A549 (cell line): ENCODE data around the gene PLEKHG3. TPM values are rescaled to one million over a fixed set of nuclear protein-coding genes. Genes with fewer than 3 reads are reported as not detected.

ENCODE experiments used
- ATAC-seq, 2 experiments: fragments of 200-7000 bp in 1 of 2; fragments of >200 bp in 1 of 2; cut with Nextera tagmentation in 1 of 2; cut with Tn5 transposase in 1 of 2; 3 replicates each; pipeline versions ENCODE4 v1.8.0 to v1.9.1; 2018 to 2020; ENCODE audit warnings: mild to moderate bottlenecking in 1 of 2, moderate library complexity in 1 of 2
- CTCF ChIA-PET: fragments of 300-600 bp; sonication (Branson Sonifier 250); formaldehyde crosslinking; extraction: SDS; loops from one replicate; lab custom pipeline; 2021; ENCODE audit warnings: antibody characterized with exemption, inconsistent platforms; lab: Yijun Ruan, JAX
- POLR2A ChIA-PET: fragments of 350-600 bp; formaldehyde crosslinking; extraction: SDS; loops from one replicate; lab custom pipeline; 2021; ENCODE audit warnings: antibody characterized with exemption, inconsistent platforms; lab: Yijun Ruan, JAX
- DNase-seq, 2 experiments: peaks; one replicate each; pipeline versions ENCODE4 v3.0.0 to v3.0.0-alpha.2; 2011 to 2016; ENCODE audit warnings: low read depth in 1 of 2, low spot score in 1 of 2
- FAIRE-seq: peaks from 2 replicates; lab custom pipeline; 2011; peaks lifted over from hg19 to GRCh38; lab: Jason Lieb, UNC
- H3K27ac ChIP-seq, 2 experiments: fragments of >200 bp; sonication (Bioruptor Twin); formaldehyde crosslinking; 3 replicates each; pipeline ENCODE4 v1.5.1; 2016 to 2017
- H3K4me1 ChIP-seq: fragments of >200 bp; sonication (Bioruptor Twin); formaldehyde crosslinking; 3 replicates; pipeline ENCODE4 v1.6.1; 2016
- H3K4me2 ChIP-seq: fragments of >200 bp; sonication (Bioruptor Twin); formaldehyde crosslinking; 3 replicates; pipeline ENCODE4 v1.6.1; 2016
- H3K4me3 ChIP-seq: fragments of >200 bp; sonication (Bioruptor Twin); formaldehyde crosslinking; 3 replicates; pipeline ENCODE4 v1.5.1; 2016
- H3K9me3 ChIP-seq: fragments of >200 bp; sonication (Bioruptor Twin); formaldehyde crosslinking; 3 replicates; pipeline ENCODE4 v1.6.1; 2016
- ATOH8 ChIP-seq: fragments of 250-450 bp; sonication (Bioruptor Pico); IDR thresholded peaks from 2 replicates; pipeline ENCODE4 v1.5.0; 2020; ENCODE audit warnings: low read depth, mild to moderate bottlenecking, moderate library complexity
- CBX8 ChIP-seq: fragments of 200-600 bp; sonication (generic); IDR thresholded peaks from 2 replicates; pipeline ENCODE4 v1.6.1; 2016
- CEBPB ChIP-seq, 2 experiments: fragments of >200 bp in 1 of 2; sonication (Bioruptor Twin) in 1 of 2; formaldehyde crosslinking in 1 of 2; IDR thresholded peaks; 2 replicates each; pipeline ENCODE4 v1.6.1; 2012 to 2016
- CHD2 ChIP-seq: fragments of 150-350 bp; IDR thresholded peaks from 2 replicates; pipeline ENCODE4 v1.6.1; 2014; ENCODE audit warnings: low read length; ENCODE audit not compliant: partially characterized antibody
- ELK1 ChIP-seq: fragments of 150-350 bp; IDR thresholded peaks from 2 replicates; pipeline ENCODE4 v1.6.1; 2014; ENCODE audit warnings: low read depth, mild to moderate bottlenecking, low read length
- EP300 ChIP-seq, 2 experiments: fragments of >200 bp; sonication (Bioruptor Twin); formaldehyde crosslinking; IDR thresholded peaks; 2 replicates in 1 of 2; 3 replicates in 1 of 2; pipeline ENCODE4 v1.6.1; 2016 to 2017
- HOXB13 ChIP-seq: fragments of 250-450 bp; sonication (Bioruptor Pico); IDR thresholded peaks from 2 replicates; pipeline ENCODE4 v1.5.0; 2020; ENCODE audit warnings: low read depth, mild to moderate bottlenecking, moderate library complexity
- HOXB5 ChIP-seq: fragments of 250-450 bp; sonication (Bioruptor Pico); IDR thresholded peaks from 2 replicates; pipeline ENCODE4 v1.5.0; 2020; ENCODE audit warnings: mild to moderate bottlenecking, moderate library complexity
- JUN ChIP-seq, 2 experiments: fragments of >200 bp; sonication (Bioruptor Twin); formaldehyde crosslinking; IDR thresholded peaks; 2 replicates in 1 of 2; 3 replicates in 1 of 2; pipeline ENCODE4 v1.6.1; 2016 to 2017
- MAX ChIP-seq: IDR thresholded peaks from 2 replicates; pipeline ENCODE4 v1.6.1; 2012
- NFE2L2 ChIP-seq: fragments of 150-350 bp; conservative IDR thresholded peaks from 2 replicates; pipeline ENCODE4 v1.6.1; 2014; ENCODE audit warnings: low read length
- NPAS2 ChIP-seq: fragments of 250-450 bp; sonication (Bioruptor Pico); IDR thresholded peaks from 2 replicates; pipeline ENCODE4 v1.8.0; 2022; ENCODE audit warnings: mild to moderate bottlenecking, moderate library complexity, borderline replicate concordance
- POLR2AphosphoS2 ChIP-seq: conservative IDR thresholded peaks from 2 replicates; pipeline ENCODE4 v1.6.1; 2012; ENCODE audit warnings: low read length, improper control_type of control experiment, inconsistent platforms
- RAD21 ChIP-seq, 2 experiments: fragments of >200 bp in 1 of 2; sonication (Bioruptor Twin) in 1 of 2; formaldehyde crosslinking in 1 of 2; IDR thresholded peaks in 1 of 2; conservative IDR thresholded peaks in 1 of 2; 2 replicates in 1 of 2; 3 replicates in 1 of 2; pipeline ENCODE4 v1.6.1; 2012 to 2018; ENCODE audit warnings: inconsistent platforms in 1 of 2
- RARB ChIP-seq: fragments of 250-450 bp; sonication (Bioruptor Pico); IDR thresholded peaks from 2 replicates; pipeline ENCODE4 v1.8.0; 2021; ENCODE audit warnings: mild to moderate bottlenecking, moderate library complexity
- REST ChIP-seq: fragments of 200-600 bp; sonication (generic); IDR thresholded peaks from 2 replicates; pipeline ENCODE4 v1.6.1; 2016; ENCODE audit warnings: antibody characterized with exemption, mild to moderate bottlenecking, moderate library complexity
- RFX5 ChIP-seq: fragments of 450-650 bp; IDR thresholded peaks from 2 replicates; pipeline ENCODE4 v1.7.1; 2014; ENCODE audit warnings: antibody characterized with exemption, mild to moderate bottlenecking, moderate library complexity
- RNF2 ChIP-seq: fragments of 200-600 bp; sonication (generic); IDR thresholded peaks from 2 replicates; pipeline ENCODE4 v1.6.1; 2016; ENCODE audit warnings: low read depth, mild to moderate bottlenecking, antibody characterized with exemption, moderate library complexity, borderline replicate concordance
- TFCP2L1 ChIP-seq: fragments of 250-450 bp; sonication (Bioruptor Pico); IDR thresholded peaks from 2 replicates; pipeline ENCODE4 v1.5.0; 2021; ENCODE audit warnings: mild to moderate bottlenecking
- TP53 ChIP-seq: fragments of 250-450 bp; sonication (Bioruptor Pico); IDR thresholded peaks from 2 replicates; pipeline ENCODE4 v1.5.0; 2021; ENCODE audit warnings: mild to moderate bottlenecking, moderate library complexity
- USF2 ChIP-seq: fragments of 450-650 bp; IDR thresholded peaks from 2 replicates; pipeline ENCODE4 v1.6.1; 2014; ENCODE audit warnings: antibody characterized with exemption
- ZNF302 ChIP-seq: fragments of 250-450 bp; sonication (Bioruptor Pico); IDR thresholded peaks from 2 replicates; pipeline ENCODE4 v1.9.0; 2021; ENCODE audit warnings: inconsistent platforms, mild to moderate bottlenecking, moderate library complexity
- WGBS: methylation state at CpG from one replicate; pipeline ENCODE4 v1.1.6; 2017; ENCODE audit errors: missing lambda C conversion rate; 5-methylcytosine and 5-hydroxymethylcytosine counted together
- polyA plus RNA-seq, 4 experiments: library from polyadenylated mRNA; depleted of rRNA in 3 of 4; stranded (reverse); fragments of >200 nt; fragmentation: RNase III in 1 of 4; extraction: RNeasy Plus Mini Kit Qiagen cat#74134 plus additional on column Dnase treatment in 1 of 4; gene quantifications; 2 replicates in 3 of 4; 3 replicates in 1 of 4; pipeline ENCODE4 v1.2.3, GENCODE V29; 2011 to 2017

Gene PLEKHG3
- polyA plus RNA-seq, 2 of the 4 experiments (the other 2 are of a cell fraction) = 21.9 to 30.5 TPM

DNA sequence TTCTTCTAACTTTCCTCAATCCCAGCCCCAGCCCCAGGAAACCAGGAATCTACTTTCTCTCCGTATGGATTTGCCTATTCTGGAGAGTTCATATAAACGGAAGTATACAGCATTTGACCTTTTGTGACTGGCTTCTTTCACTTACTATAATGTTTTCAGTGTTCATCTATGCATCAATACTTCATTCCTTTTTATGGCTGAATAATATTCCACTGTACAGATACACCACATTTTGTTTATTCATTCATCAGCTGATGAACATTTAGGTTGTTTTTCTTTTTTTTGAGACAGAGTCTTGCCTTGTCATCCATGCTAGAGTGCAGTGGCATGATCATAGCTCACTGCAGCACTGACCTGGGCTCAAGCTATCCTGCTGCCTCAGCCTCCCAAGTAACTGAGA, 3.9 kb upstream of the PLEKHG3 start:
- no peak for DNase-seq
- Histone ChIP-seq H3K4me2 (no peak overlapping the region), H3K27ac (no peak overlapping the region), H3K4me1 (peaks cover 27% of the 10 kb centered on the region), H3K4me3 (no peak overlapping the region), H3K9me3 (no peaks in the 10 kb centered on the region)
- no peak for FAIRE-seq
- ChIA-PET POLR2A (no interaction called here), CTCF (interaction anchor here (1.2 to 2.8 kb wide), 3 partner anchors 11 to 64 kb away, joined by 3 to 9 read pairs (median 6); no protein-coding TSS in a partner anchor)
- WGBS = 65% methylated on average over 2 of the region's 2 CpGs
- TF ChIP-seq CBX8 (no peak), CHD2 (no peak), HOXB5 (CRISPR knock-in tag) (no peak), ATOH8 (CRISPR knock-in tag) (no peak), RAD21 (conservative IDR thresholded peaks at IDR 0.05 in 1 of 2, IDR thresholded peaks at IDR 0.05 in 1 of 2) (no peak), POLR2AphosphoS2 (no peak), JUN (IDR thresholded peaks at IDR 0.05) (no peak), NFE2L2 (no peak), RARB (CRISPR knock-in tag) (no peak)
- ATAC-seq = no peak

DNA sequence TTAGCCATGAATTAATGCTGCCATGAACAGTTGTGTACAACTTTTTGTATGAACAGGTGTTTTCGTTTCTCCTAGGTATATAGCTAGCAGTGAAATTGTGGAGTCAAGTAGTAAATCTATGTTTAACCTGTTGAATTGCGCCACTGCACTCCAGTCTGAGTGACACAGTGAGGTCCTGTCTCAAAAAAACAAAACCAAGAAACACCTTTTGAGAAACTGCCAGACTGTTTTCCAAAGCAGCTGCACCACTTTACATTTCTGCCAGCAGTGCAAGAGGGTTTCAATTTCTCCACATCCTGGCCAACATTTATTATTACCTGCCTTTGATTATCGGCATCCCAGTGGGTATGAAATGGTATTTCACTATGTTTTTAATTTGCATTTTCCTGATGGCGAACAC, 3.3 kb upstream of the PLEKHG3 start:
- H3K4me2 ChIP-seq = no peak overlapping the region
- ChIA-PET CTCF (interaction anchor here (0.6 to 2.2 kb wide), 4 partner anchors 8 to 81 kb away, joined by 3 to 6 read pairs (median 4); no protein-coding TSS in a partner anchor), POLR2A (no interaction called here)
- WGBS = 94% methylated on average over 4 of the region's 4 CpGs
- DNase-seq (no peak), ATAC-seq (no peak), FAIRE-seq (no peak)
- H3K27ac ChIP-seq = no peak overlapping the region
- no peak overlapping the region for H3K4me3 ChIP-seq
- TF ChIP-seq JUN (IDR thresholded peaks at IDR 0.05) = no peak
- TF ChIP-seq ZNF302 (CRISPR knock-in tag) = no peak
- no peak for TF ChIP-seq MAX
- TF ChIP-seq RFX5 = no peak
- TF ChIP-seq HOXB5 (CRISPR knock-in tag) = no peak
- no peak for TF ChIP-seq CHD2
- no peak for TF ChIP-seq REST
- TF ChIP-seq RAD21 (conservative IDR thresholded peaks at IDR 0.05 in 1 of 2, IDR thresholded peaks at IDR 0.05 in 1 of 2) = no peak
- TF ChIP-seq HOXB13 (CRISPR knock-in tag) = no peak
- TF ChIP-seq ELK1 = no peak
- no peak for TF ChIP-seq EP300 (IDR thresholded peaks at IDR 0.05)
- TF ChIP-seq RNF2 = no peak
- TF ChIP-seq NPAS2 (CRISPR knock-in tag) = no peak
- TF ChIP-seq CEBPB (IDR thresholded peaks at IDR 0.05) = no peak
- no peak for TF ChIP-seq TP53
- TF ChIP-seq TFCP2L1 (CRISPR knock-in tag) = no peak
- TF ChIP-seq POLR2AphosphoS2 = no peak
- no peak for TF ChIP-seq CBX8
- TF ChIP-seq USF2 = no peak
- H3K9me3 ChIP-seq = no peaks in the 10 kb centered on the region
- peaks cover 32% of the 10 kb centered on the region for H3K4me1 ChIP-seq
